Left lung (tissue), 14 donors: Measurements from ENCODE around the gene SULT4A1. TPM values are rescaled to one million over a fixed set of nuclear protein-coding genes. Genes with fewer than 3 reads are reported as not detected.

Experiments used
- ATAC-seq: fragments of 200-7000 bp; cut with Tn5 transposase; one replicate; pipeline ENCODE4 v1.9.1; 2020; ENCODE audit warnings: moderate library complexity
- DNase-seq, 4 donors: peaks; one replicate each; pipeline ENCODE4 v3.0.0-alpha.2; 2013 to 2020
- H3K27ac ChIP-seq, 2 donors: fragments of 200-600 bp; sonication (generic) in 1 of 2; one replicate each; pipeline versions ENCODE4 v1.5.0 to v1.8.0; 2020 to 2021
- H3K27me3 ChIP-seq, 2 donors: fragments of 200-600 bp; sonication (generic) in 1 of 2; one replicate each; pipeline versions ENCODE4 v1.5.0 to v1.8.0; 2020 to 2021
- H3K36me3 ChIP-seq, 2 donors: fragments of 200-600 bp; sonication (generic) in 1 of 2; one replicate each; pipeline versions ENCODE4 v1.5.0 to v1.8.0; 2020 to 2021
- H3K4me1 ChIP-seq, 2 donors: fragments of 200-600 bp; one replicate each; pipeline ENCODE4 v1.8.0; 2021
- H3K4me3 ChIP-seq, 2 donors: fragments of 200-600 bp; sonication (generic) in 1 of 2; one replicate each; pipeline versions ENCODE4 v1.5.0 to v1.8.0; 2020 to 2021; ENCODE audit warnings: mild to moderate bottlenecking in 1 of 2
- H3K9me3 ChIP-seq, 2 donors: fragments of 200-600 bp; sonication (generic) in 1 of 2; one replicate each; pipeline versions ENCODE4 v1.5.0 to v1.8.0; 2020 to 2021
- CTCF ChIP-seq, 2 donors: fragments of 200-600 bp; sonication (generic) in 1 of 2; IDR thresholded peaks; one replicate each; pipeline versions ENCODE4 v1.5.0 to v1.8.0; 2021; ENCODE audit warnings: antibody characterized with exemption in 2 of 2
- intact Hi-C, 2 donors: fragments of 100-400 bp; cut with DNase I; formaldehyde crosslinking; loops; one replicate each; pipeline versions ENCODE4 v1.11.2 to v1.14.2; 2022
- long read RNA-seq, 12 donors: library from polyadenylated mRNA in 2 of 12; unstranded in 2 of 12; transcript quantifications; one replicate each; pipeline ENCODE4 v2.0.0 and lab custom pipeline, GENCODE V29; 2019 to 2026
- polyA plus RNA-seq, 6 donors: library from polyadenylated mRNA; unstranded; fragments of 120-200 nt; gene quantifications; one replicate each; pipeline ENCODE4 v1.2.1, GENCODE V29; 2013; ENCODE audit not compliant: insufficient read length in 6 of 6
- total RNA-seq, 2 donors: library from RNA; stranded (reverse); fragmentation: NEBNext Ultra II Directional; extraction: Animal tissue kit (Norgen Biotek cat#: 25700); gene quantifications; one replicate each; pipeline ENCODE4 v1.2.1, GENCODE V29; 2021
- donor health status: DM: no; HTN: yes; CAD: no.
- donor health status: DM: no; HTN: no; CAD: no.

Gene SULT4A1
- total RNA-seq (not detected), polyA plus RNA-seq (1 to 10 TPM in 5 of 6 donors, under 1 TPM in 1; 0.85 to 2.5 (median 1.6) TPM)
- long read RNA-seq, donor 1, result 0 reads
- long read RNA-seq, donor 2, result 0 reads
- long read RNA-seq, donor 3, result 0 reads
- long read RNA-seq, donor 4, result 0 reads
- long read RNA-seq, donor 5, result 0 reads
- long read RNA-seq, donor 6, result 0 reads
- long read RNA-seq, donor 7, result 0 reads
- long read RNA-seq, donor 8, result 0 reads
- long read RNA-seq, donor 9, result 0 reads
- long read RNA-seq, donor 10, result 0 reads
- long read RNA-seq, donor 11, transcript SULT4A1-201 (7 exons, 2,468 nt), result major isoform, 30 of 42 reads
- long read RNA-seq, donor 11, partial matches to known transcripts, result 10 of 42 reads
- long read RNA-seq, donor 11, other reads (novel, unspliced or antisense), result 0 of 42 reads
- long read RNA-seq, donor 12, result 0 reads

DNA sequence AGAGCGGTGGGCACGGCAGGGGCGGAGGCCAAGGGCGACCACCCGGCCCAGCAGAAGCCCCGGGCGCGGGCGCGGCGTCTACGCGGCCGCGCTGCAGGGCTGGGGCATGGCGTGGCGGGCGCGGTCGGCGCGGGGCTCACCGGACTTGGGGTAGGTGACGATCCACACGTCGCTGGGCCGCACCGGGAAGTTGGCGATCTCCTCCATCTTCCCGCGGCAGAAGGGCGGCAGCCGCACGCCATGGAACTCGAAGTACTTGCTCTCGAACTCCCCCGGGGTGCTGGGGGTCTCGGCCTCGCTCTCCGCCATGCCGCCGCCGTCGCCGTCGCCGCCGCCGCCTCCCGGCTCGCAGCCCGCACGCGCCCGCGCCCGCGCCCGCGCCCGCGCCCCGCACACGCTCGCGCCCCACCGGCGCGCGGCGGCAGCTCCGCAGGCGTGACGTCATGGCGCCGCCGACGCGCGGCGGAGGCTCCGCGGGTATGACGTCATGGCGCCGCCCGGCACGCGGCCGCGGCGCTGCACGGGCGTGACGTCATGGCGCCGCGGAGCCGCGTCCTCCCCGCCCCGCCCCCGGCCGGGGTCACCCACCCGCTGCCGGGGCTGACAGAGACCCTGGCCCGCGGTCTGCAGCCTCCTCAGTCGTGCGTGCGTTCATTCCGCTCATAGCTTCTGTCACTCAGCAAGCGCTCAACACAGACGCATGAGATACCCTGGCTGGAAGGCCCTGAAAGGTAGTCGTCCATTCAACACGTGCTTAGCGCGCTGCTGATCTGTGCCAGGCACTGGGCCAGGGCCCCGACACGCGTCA is at the start of gene SULT4A1:
Gene SULT4A1, minus strand, starts transcription at position 440 of the 808 bp plus-strand sequence. Its CDS starts 131 bp downstream, at position 309.
- no peak within 1 kb of the TSS for H3K27ac ChIP-seq
- H3K36me3 ChIP-seq, result no peaks in the 10 kb centered on the region
- H3K4me1 ChIP-seq, result peaks cover 0 to 3% of the 10 kb centered on the region in 2 donors
- ATAC-seq, result no peak
- peak in 2 of 4 donors; percentile 9 to 19 for DNase-seq
- no peak for TF ChIP-seq CTCF (IDR thresholded peaks at IDR 0.05)
- H3K27me3 ChIP-seq, result peaks cover 34 to 81% of the 10 kb centered on the region in 2 donors
- H3K4me3 ChIP-seq, result no peak within 1 kb of the TSS
- intact Hi-C loops, result no loop called here
- no peaks in the 10 kb centered on the region for H3K9me3 ChIP-seq

- no peak overlapping the region for H3K27ac ChIP-seq
- H3K9me3 ChIP-seq, result no peaks in the 10 kb centered on the region
- H3K4me3 ChIP-seq, result no peak overlapping the region
- no peak for ATAC-seq
- intact Hi-C loops, result no loop called here
- H3K36me3 ChIP-seq, result no peaks in the 10 kb centered on the region
- peaks cover 0 to 64% of the 10 kb centered on the region in 2 donors for H3K27me3 ChIP-seq
- TF ChIP-seq CTCF (IDR thresholded peaks at IDR 0.05), result no peak
- no peak for DNase-seq
- no peaks in the 10 kb centered on the region for H3K4me1 ChIP-seq
These were observed 49.0 kb upstream of the SULT4A1 start for GRCh38 chr22:43911351-43911750.

GRCh38 chr22:43910178-43910695 is 47.9 kb upstream of the SULT4A1 start:
- Histone ChIP-seq H3K9me3 (no peaks in the 10 kb centered on the region), H3K27me3 (peaks cover 0 to 66% of the 10 kb centered on the region in 2 donors), H3K36me3 (no peaks in the 10 kb centered on the region), H3K4me1 (no peaks in the 10 kb centered on the region), H3K27ac (no peak overlapping the region), H3K4me3 (no peak overlapping the region)
- intact Hi-C loops, result no loop called here
- no peak for TF ChIP-seq CTCF (IDR thresholded peaks at IDR 0.05)
- ATAC-seq, result no peak
- DNase-seq, result no peak

GRCh38 chr22:43909708-43910107 is 47.4 kb upstream of the SULT4A1 start:
- ATAC-seq, result no peak
- Histone ChIP-seq H3K27ac (no peak overlapping the region), H3K9me3 (no peaks in the 10 kb centered on the region), H3K27me3 (peaks cover 0 to 70% of the 10 kb centered on the region in 2 donors), H3K36me3 (no peaks in the 10 kb centered on the region), H3K4me3 (no peak overlapping the region), H3K4me1 (no peaks in the 10 kb centered on the region)
- intact Hi-C loops, result no loop called here
- TF ChIP-seq CTCF (IDR thresholded peaks at IDR 0.05), result no peak
- no peak for DNase-seq

- no peak for TF ChIP-seq CTCF (IDR thresholded peaks at IDR 0.05)
- no peaks in the 10 kb centered on the region for H3K4me1 ChIP-seq
- ATAC-seq (no peak), DNase-seq (no peak)
- intact Hi-C loops, result no loop called here
- no peaks in the 10 kb centered on the region for H3K36me3 ChIP-seq
- H3K9me3 ChIP-seq, result no peaks in the 10 kb centered on the region
- H3K4me3 ChIP-seq, result no peak overlapping the region
- no peak overlapping the region for H3K27ac ChIP-seq
- H3K27me3 ChIP-seq, result peaks cover 0 to 82% of the 10 kb centered on the region in 2 donors
These were observed 43.4 kb upstream of the SULT4A1 start for GRCh38 chr22:43905681-43906080.
